Urinary bladder (tissue), 4 donors: ENCODE measurements around the gene RGS3. TPM values are rescaled to one million over a fixed set of nuclear protein-coding genes. Genes with fewer than 3 reads are reported as not detected.

Source experiments
- DNase-seq: peaks from one replicate; pipeline ENCODE4 v3.0.0-alpha.2; 2015; ENCODE audit errors: extremely low spot score
- H3K27ac ChIP-seq: one replicate; pipeline ENCODE4 v1.5.1; 2013; ENCODE audit warnings: low read depth, mild to moderate bottlenecking, moderate library complexity
- H3K36me3 ChIP-seq: one replicate; pipeline ENCODE4 v1.6.1; 2013; ENCODE audit warnings: mild to moderate bottlenecking, moderate library complexity; ENCODE audit not compliant: insufficient read depth
- H3K4me1 ChIP-seq: one replicate; pipeline ENCODE4 v1.6.1; 2013; ENCODE audit warnings: mild to moderate bottlenecking, moderate library complexity; ENCODE audit not compliant: insufficient read depth
- H3K4me3 ChIP-seq: one replicate; pipeline ENCODE4 v1.5.1; 2013; ENCODE audit warnings: low read depth, low read length
- WGBS: extraction: QIAGEN DNeasy Blood & Tissue Kit; methylation state at CpG from one replicate; pipeline ENCODE4 v1.1.7; 2013; 5-methylcytosine and 5-hydroxymethylcytosine counted together
- polyA plus RNA-seq: library from polyadenylated mRNA; stranded (reverse); fragments of 200-250 nt; gene quantifications from one replicate; pipeline ENCODE4 v1.2.3, GENCODE V29; 2013
- total RNA-seq: library from RNA; depleted of rRNA; stranded (reverse); fragments of >200 nt; gene quantifications from one replicate; pipeline ENCODE4 v1.2.3, GENCODE V29; 2014
- donor health status: healthy with polysubstance abuse.
- donor health status: healthy.

Gene RGS3
- total and polyA plus RNA-seq, 2 donors = 28.5 to 52.4 TPM

DNA sequence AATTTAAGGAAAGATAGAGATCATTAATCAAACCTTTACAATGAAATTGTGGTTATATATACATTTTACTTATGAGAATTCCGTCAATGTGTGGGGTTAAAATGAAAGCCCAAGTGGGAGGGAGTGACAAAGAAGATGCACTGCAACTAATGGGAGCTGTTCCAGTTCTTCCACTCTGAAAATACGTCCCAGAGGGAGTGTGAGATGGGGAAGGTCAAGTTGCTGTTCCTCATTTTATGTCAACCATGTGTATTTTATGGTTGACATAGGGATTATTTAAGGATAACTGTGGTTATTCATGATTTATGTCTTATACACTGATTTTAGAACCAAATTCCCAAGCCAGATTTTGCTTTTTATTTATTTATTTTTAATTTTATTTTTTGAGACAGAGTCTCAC, 14.2 kb upstream of the RGS3 start:
- Histone ChIP-seq H3K27ac (no peak overlapping the region), H3K36me3 (no peaks in the 10 kb centered on the region), H3K4me1 (no peaks in the 10 kb centered on the region), H3K4me3 (no peak overlapping the region)
- 38% methylated on average over 2 of the region's 2 CpGs for WGBS
- no peak for DNase-seq

DNA sequence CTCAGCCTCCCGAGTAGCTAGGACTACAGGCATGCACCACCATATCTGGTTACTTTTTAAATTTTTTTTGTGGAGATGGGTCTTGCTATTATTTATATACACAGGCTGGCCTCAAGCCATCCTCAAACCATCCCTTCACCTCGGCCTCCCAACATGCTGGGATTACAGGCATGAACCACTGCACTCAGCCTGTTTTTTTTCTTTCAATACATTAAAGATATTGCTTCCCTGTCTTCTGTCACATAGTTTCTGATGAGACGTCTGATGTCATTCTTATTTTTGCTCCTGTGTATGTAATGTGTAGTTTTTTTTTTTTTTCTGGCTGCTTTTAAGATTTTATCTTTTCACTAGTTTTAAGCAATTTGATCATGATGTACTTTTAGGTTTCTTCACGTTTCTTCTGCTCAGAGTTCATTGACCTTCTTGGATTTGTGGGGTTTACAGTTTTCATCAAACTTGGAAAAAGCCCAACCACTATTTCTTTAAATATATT, 11.4 kb upstream of the RGS3 start:
- DNase-seq = no peak
- Histone ChIP-seq H3K4me1 (no peaks in the 10 kb centered on the region), H3K36me3 (no peaks in the 10 kb centered on the region), H3K4me3 (no peak overlapping the region), H3K27ac (no peak overlapping the region)
- WGBS = 59% methylated on average over 4 of the region's 4 CpGs

DNA sequence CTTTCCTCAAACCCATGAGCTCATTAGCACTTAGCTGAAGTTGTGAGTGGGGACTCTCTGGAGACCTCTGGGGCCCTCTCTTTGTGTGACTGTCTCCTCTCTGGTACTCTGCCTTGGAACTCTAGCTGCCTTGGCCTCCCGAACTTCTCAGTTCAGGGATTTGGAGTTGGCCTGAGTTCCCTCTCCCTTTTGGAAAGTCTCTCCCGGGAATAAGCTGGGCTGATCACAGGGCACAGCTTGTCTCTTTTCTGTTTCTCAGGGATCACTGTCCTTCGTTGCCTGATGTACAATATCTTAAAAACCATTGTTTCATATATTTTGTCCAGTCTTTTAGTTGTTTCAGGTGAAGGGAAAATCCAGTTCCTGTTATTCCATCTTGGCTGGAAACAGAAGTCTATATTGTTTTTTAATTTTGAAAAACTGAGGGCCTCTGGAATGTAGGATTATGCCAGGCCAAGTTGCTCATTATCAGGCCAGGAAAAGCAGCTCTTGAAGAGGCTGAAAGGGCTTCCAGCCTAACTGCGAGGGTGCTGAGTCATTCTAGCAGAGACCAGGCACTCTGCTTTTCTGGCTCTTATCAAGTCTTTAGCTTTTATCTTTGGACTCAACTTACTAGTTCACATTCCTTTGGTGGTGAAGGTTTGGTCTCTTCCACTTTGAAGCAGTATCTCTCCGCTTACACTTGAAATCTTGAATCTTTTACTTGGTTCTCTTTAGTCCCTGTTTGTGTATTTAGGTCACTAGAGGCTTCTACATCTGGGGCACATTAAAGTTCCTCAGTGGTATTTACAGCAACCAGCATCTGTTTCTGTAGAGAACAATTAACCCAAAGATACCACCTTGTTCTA, 8.4 kb upstream of the RGS3 start:
- no peak for DNase-seq
- WGBS = 18% methylated on average over 5 of the region's 5 CpGs
- H3K4me1 ChIP-seq = no peaks in the 10 kb centered on the region
- H3K27ac ChIP-seq = peak overlapping the region; percentile 83
- H3K4me3 ChIP-seq = no peak overlapping the region
- no peaks in the 10 kb centered on the region for H3K36me3 ChIP-seq

DNA sequence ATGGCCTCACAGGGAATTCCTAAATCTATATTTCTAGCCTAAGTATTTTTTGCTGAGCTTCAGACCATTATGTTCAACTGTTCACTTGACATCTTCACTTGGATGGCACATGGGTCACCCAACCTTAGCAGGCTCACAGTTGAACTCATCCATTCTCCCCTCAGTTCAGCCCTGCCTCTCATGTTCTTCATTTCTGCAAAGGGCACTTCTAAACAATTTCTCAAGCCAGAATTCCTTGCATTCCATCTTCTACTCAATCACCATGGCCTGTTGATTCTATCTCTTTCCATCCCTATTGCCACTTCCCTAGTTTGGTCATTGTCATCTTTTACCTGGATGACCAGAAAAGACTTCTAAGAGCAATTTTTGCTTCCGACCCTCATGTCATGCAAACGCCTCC, 7.3 kb upstream of the RGS3 start:
- no peak for DNase-seq
- Histone ChIP-seq H3K4me3 (no peak overlapping the region), H3K27ac (no peak overlapping the region), H3K4me1 (no peaks in the 10 kb centered on the region), H3K36me3 (no peaks in the 10 kb centered on the region)
- WGBS = 95% methylated on average over 2 of the region's 2 CpGs

DNA sequence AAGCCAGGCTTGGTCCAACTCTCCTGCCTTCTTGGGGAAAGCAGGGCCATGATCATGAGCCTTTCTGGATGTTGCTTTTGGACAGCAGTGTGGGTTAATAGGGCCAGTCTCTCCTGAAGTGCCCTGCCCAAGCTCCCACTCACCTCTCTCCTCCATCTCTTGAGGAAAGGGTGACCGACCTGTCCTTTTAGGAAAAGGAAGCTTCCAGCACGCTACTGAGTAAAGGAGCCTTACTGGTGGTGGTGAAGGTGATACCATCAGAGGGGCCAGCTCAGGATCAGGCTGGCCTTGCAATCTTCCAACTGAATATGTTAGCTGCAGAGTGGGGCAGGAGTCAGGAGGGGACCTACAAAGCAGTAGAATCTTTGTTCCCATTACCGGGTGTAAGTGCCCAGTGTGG, 2.2 kb upstream of the RGS3 start:
- Histone ChIP-seq H3K4me3 (no peak overlapping the region), H3K4me1 (no peaks in the 10 kb centered on the region), H3K27ac (no peak overlapping the region), H3K36me3 (no peaks in the 10 kb centered on the region)
- WGBS = 97% methylated on average over 3 of the region's 3 CpGs
- DNase-seq = no peak

DNA sequence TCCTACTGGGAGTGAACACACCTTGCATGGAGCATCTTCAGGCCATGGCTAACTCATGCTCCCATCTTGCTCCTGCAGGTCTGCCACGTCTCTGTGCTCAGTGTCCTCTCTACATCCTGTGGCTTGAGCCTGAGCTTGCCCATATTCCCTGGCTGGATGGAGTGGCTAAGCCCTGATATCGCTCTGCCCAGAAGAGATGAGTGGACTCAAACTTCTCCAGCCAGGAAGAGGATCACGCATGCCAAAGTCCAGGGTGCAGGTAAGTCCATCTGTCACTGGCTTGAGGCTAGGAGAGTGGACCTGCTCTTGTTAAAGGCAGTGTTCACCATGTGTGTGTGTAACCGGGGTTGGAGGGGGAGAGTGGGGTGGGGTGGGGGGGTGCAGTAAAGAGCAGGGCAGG, 1.6 kb upstream of the RGS3 start:
- DNase-seq = no peak
- Histone ChIP-seq H3K36me3 (no peaks in the 10 kb centered on the region), H3K27ac (no peak overlapping the region), H3K4me3 (no peak overlapping the region), H3K4me1 (no peaks in the 10 kb centered on the region)
- 93% methylated on average over 4 of the region's 4 CpGs for WGBS

DNA sequence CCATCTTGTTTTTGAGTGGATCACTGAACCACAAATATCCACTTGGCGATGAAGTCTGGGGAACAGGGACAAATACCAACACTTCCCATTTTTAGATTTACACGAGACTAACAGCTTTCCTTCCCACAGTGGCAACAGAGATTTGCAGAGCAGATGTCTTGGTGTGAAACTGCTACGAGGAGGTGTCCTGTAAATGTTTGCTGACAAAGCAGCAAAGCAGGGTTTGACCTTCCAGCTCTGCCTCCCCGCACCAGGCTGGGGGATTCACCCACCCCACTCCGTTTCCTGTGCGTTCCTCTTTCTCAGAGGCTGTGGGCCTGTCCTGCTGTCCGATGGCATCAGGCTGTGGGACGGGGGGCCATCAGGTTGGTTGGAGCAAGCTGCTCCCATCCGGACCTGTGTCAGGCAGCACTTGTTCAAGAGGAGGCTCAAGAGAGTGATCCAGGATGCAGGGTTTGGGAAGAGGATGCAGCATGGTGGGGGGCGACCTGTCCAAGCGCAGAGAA, 693 bp upstream of the RGS3 start:
- Histone ChIP-seq H3K27ac (no peak overlapping the region), H3K4me3 (no peak overlapping the region)
- DNase-seq = no peak

DNA sequence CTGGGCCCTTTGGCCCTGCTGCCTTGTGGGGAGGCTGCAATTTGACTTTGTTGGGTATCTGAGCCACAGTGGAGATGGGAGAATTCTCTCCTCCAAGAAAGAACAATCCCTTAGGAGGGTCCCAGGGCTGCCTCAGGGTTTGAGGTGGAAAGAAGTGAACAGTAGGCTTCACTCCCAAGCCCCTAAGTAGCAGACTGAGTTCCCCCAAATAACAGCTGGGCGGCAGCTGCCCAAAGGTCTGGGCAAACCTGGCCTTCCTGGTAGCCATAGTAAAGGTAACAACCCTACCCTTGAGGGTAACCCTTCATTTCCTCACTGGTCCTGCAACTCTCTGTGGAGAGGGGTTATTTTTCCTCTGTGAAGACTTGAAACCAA, 746 bp downstream of the RGS3 start:
- no peak overlapping the region for H3K4me3 ChIP-seq
- WGBS = 100% methylated on average over 1 of the region's 1 CpG
- no peaks in the 10 kb centered on the region for H3K36me3 ChIP-seq
- H3K27ac ChIP-seq = no peak overlapping the region
- no peak for DNase-seq
- no peaks in the 10 kb centered on the region for H3K4me1 ChIP-seq

More for the DNA sequence above, 693 bp upstream of the RGS3 start:
- WGBS = 86% methylated on average over 11 of the region's 11 CpGs
- no peaks in the 10 kb centered on the region for H3K4me1 ChIP-seq
- no peaks in the 10 kb centered on the region for H3K36me3 ChIP-seq

DNA sequence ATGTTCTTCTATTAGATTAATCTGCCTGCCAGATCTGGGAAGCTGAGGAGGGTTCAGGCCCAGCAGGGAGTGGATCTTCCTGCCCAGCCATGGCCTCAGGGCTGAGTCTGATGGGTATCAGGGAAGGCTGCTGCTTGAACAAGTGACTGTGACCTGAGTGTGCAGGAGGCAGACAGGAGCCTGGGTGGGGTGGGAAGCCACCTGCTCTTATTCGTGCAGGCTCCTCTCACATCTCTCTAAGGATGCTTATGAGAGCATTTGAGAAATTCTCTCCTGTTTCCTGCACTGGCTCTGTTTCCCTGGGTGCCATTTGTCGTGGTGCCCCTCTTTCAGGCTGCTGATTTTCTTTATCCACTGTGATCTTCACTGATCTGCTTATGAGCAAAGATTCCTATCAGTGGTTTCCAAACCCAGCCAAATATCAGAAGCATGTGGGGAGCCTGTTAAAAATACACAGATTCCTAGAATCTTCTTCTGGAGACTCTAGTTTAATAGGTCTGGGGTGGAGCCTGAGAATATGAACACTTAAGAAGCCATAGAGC, 2.1 kb downstream of the RGS3 start:
- 81% methylated on average over 2 of the region's 2 CpGs for WGBS
- Histone ChIP-seq H3K4me3 (no peak overlapping the region), H3K36me3 (no peaks in the 10 kb centered on the region), H3K27ac (no peak overlapping the region), H3K4me1 (no peaks in the 10 kb centered on the region)
- DNase-seq = no peak

DNA sequence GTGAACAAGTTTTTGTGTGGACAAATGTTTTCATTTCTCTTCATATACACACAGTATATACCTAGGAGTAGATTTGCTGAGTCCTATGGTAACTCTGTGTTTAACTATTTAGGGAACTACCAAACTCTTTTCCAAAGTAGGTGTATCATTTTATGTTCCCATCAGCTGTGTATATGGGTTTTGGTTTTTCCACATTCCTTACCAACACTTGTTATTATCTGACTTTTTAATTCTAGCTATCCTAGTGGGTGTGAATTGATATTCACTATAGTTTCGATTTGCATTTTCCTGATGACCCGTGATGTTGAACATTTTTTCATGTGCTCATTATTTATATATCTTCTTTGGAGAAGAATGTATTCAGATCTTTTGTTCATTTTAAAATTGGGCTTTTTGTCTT, 3.7 kb downstream of the RGS3 start:
- WGBS = 97% methylated on average over 2 of the region's 2 CpGs
- Histone ChIP-seq H3K27ac (no peak overlapping the region), H3K4me1 (no peaks in the 10 kb centered on the region), H3K36me3 (no peaks in the 10 kb centered on the region), H3K4me3 (no peak overlapping the region)
- DNase-seq = no peak

DNA sequence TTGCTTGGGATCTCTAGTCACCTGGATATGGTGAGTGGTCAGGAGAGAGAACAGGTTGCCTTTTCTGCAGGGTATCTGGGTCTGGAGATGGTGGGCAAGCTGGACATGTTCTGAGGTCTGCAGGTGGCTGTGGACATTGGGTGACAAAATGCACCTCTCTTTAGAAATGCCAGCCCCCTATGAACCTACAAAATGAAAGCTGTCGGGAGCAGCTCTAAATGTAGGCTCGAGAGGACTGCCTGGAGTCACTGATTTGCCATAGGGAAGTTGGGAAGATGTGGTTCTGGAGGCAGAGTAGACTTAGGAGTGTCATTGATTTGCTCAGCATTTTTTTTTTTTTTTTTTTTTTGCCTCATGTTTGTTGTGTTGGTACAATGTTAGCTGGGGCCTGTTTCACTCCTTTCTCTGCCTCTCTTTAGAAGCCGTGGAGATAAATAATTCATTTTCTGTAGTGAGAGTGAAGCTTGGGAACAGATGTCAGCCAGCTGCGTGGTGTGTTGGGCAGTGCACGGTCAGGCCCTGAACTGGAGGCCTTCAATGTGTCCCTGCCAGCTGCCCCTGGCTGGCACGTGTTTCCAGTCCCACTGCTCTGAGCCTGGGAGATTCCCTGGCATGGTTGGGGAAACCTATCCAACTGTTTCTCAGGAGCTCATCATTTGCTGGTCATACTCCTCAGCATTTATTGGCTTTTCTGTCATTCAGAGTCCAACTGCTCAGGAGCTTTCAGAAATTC, 5.4 kb downstream of the RGS3 start:
- Histone ChIP-seq H3K4me1 (no peaks in the 10 kb centered on the region), H3K27ac (no peak overlapping the region), H3K4me3 (no peak overlapping the region), H3K36me3 (no peaks in the 10 kb centered on the region)
- no peak for DNase-seq
- 68% methylated on average over 6 of the region's 6 CpGs for WGBS

DNA sequence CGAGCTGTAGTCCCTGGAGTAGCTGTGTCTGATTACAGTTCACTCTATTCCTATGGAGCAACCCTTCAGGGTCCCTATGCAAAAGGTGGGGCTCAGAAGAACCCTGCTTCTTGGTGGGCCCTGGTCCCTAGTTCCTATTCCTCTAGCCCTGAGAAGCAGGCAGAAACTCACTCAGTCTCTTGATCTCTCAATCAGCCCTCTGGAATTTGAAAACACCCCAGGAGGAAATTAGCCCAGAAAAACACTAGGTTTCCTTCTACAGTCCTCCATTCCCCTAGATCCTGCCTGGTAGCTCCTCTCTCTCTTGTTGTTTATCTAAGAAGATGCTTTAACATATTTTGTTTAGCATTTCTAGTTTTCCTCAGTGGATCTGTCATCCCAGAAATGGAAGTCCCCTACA, 7.6 kb downstream of the RGS3 start:
- no peak overlapping the region for H3K27ac ChIP-seq
- 81% methylated on average over 1 of the region's 1 CpG for WGBS
- H3K4me1 ChIP-seq = no peaks in the 10 kb centered on the region
- no peaks in the 10 kb centered on the region for H3K36me3 ChIP-seq
- H3K4me3 ChIP-seq = no peak overlapping the region
- DNase-seq = no peak

DNA sequence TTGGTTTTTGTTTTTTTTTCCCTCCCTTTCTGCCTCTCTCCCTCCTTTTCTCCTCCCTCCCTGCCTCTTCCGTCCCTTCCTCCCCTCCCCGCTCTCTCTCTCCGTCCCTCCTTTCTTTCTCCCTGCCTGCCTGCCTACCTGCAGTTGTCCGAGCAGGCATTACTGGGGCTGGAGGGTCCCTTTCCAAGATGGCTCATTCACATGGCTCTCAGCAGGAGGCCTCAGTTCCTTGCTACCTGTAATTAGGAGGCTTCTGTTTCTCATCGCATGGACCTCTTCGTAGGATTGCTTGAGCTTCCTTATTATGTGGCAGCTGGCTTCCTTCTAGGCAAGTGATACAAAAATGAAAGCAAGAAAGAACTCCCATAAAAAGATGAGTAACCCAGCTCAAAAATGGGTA, 8.0 kb downstream of the RGS3 start:
- Histone ChIP-seq H3K4me1 (no peaks in the 10 kb centered on the region), H3K27ac (no peak overlapping the region), H3K4me3 (no peak overlapping the region), H3K36me3 (no peaks in the 10 kb centered on the region)
- no peak for DNase-seq
- WGBS = 76% methylated on average over 6 of the region's 6 CpGs

DNA sequence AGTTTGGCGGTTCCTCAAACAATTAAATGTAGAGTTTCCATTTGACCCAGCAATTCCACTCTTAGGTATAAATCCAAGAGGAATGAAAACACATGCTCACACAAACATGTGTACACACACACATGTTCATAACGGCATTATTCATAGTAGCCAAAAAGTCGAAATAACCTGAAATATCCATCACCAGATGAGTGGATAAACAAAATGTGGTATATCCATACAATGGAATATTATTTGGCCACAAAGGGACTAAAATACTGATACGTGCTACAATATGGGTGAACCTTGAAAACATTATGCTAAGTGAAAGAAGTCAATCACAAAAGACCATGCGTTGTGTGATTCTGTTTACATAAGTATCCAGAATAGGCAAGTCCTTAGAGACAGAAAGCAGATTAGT, 8.7 kb downstream of the RGS3 start:
- no peaks in the 10 kb centered on the region for H3K4me1 ChIP-seq
- H3K27ac ChIP-seq = no peak overlapping the region
- 97% methylated on average over 5 of the region's 5 CpGs for WGBS
- DNase-seq = no peak
- H3K36me3 ChIP-seq = no peaks in the 10 kb centered on the region
- no peak overlapping the region for H3K4me3 ChIP-seq
